OCI-LY7 (cell line): ENCODE data around the gene MED31. TPM values are rescaled to one million over a fixed set of nuclear protein-coding genes. Genes with fewer than 3 reads are reported as not detected.

Experiments used
- BruUV-seq: library from RNA; stranded (reverse); fragments of 400-500 nt; replicated peaks from 2 replicates; lab custom pipeline; 2021; lab: Mats Ljungman, UMichigan
- CTCF ChIA-PET: fragments of 300-600 bp; sonication (Branson Sonifier 250); formaldehyde crosslinking; loops from one replicate; lab custom pipeline; 2022; ENCODE audit warnings: antibody characterized with exemption; ENCODE audit not compliant: unreplicated experiment; lab: Charles Lee
- POLR2A ChIA-PET: fragments of 300-600 bp; sonication (Branson Sonifier 250); formaldehyde crosslinking; loops from one replicate; lab custom pipeline; 2022; ENCODE audit warnings: antibody characterized with exemption; lab: Charles Lee
- DNase-seq: peaks from one replicate; pipeline ENCODE4 v3.0.0-alpha.2; 2015; ENCODE audit warnings: low spot score
- H2AFZ ChIP-seq: fragments of 200-600 bp; sonication (generic), shearing (Covaris generic); 2 replicates; pipeline ENCODE4 v1.6.1; 2014; ENCODE audit warnings: mild to moderate bottlenecking, antibody characterized with exemption, low read length, moderate library complexity
- H3K27ac ChIP-seq: fragments of 200-600 bp; sonication (generic); 2 replicates; pipeline ENCODE4 v1.5.1; 2014; ENCODE audit warnings: mixed run types, low read depth, mild to moderate bottlenecking, moderate library complexity, low read length, inconsistent platforms; ENCODE audit not compliant: poor library complexity, severe bottlenecking
- H3K36me3 ChIP-seq: fragments of 200-600 bp; sonication (generic); 2 replicates; pipeline ENCODE4 v1.6.1; 2014; ENCODE audit warnings: mild to moderate bottlenecking, antibody characterized with exemption, low read length, moderate library complexity, mixed read lengths; ENCODE audit not compliant: insufficient read depth
- H3K4me1 ChIP-seq: fragments of 200-600 bp; sonication (generic); 2 replicates; pipeline ENCODE4 v1.5.1; 2014; ENCODE audit warnings: mild to moderate bottlenecking, low read length; ENCODE audit not compliant: insufficient read depth, poor library complexity, severe bottlenecking
- H3K4me2 ChIP-seq: fragments of 200-600 bp; sonication (generic); 2 replicates; pipeline ENCODE4 v1.6.1; 2014; ENCODE audit warnings: mild to moderate bottlenecking, low read length
- H3K4me3 ChIP-seq: fragments of 200-600 bp; sonication (generic); 2 replicates; pipeline ENCODE4 v1.5.1; 2014; ENCODE audit warnings: mild to moderate bottlenecking, low read depth, low read length; ENCODE audit not compliant: poor library complexity, severe bottlenecking
- H3K79me2 ChIP-seq: fragments of 200-600 bp; sonication (generic); 2 replicates; pipeline ENCODE4 v1.6.1; 2016; ENCODE audit warnings: low read depth, mild to moderate bottlenecking, low read length, moderate library complexity, mixed read lengths; ENCODE audit not compliant: insufficient read depth
- H3K9me2 ChIP-seq: fragments of 200-600 bp; sonication (generic); 2 replicates; pipeline ENCODE4 v1.6.1; 2016; ENCODE audit warnings: mild to moderate bottlenecking, low read length, mixed read lengths; ENCODE audit not compliant: insufficient read depth
- H3K9me3 ChIP-seq: fragments of 200-600 bp; sonication (generic); 2 replicates; pipeline ENCODE4 v1.6.1; 2014; ENCODE audit warnings: mild to moderate bottlenecking, mixed run types, low read length, mixed read lengths
- H4K20me1 ChIP-seq: fragments of 200-600 bp; sonication (generic); 2 replicates; pipeline ENCODE4 v1.6.1; 2014; ENCODE audit warnings: mild to moderate bottlenecking, antibody characterized with exemption, low read length, moderate library complexity, mixed read lengths; ENCODE audit not compliant: insufficient read depth
- CTCF ChIP-seq: fragments of 200-600 bp; sonication (generic); conservative IDR thresholded peaks from 2 replicates; pipeline ENCODE4 v1.5.1; 2014; ENCODE audit warnings: mild to moderate bottlenecking, antibody characterized with exemption, low read length, moderate library complexity, mixed read lengths
- EZH2phosphoT487 ChIP-seq: fragments of 200-600 bp; sonication (generic); IDR thresholded peaks from 2 replicates; pipeline ENCODE4 v1.6.1; 2018; ENCODE audit warnings: low read depth, borderline replicate concordance, mild to moderate bottlenecking, mixed run types, antibody characterized with exemption, low read length, moderate library complexity, mixed read lengths
- intact Hi-C: fragments of 100-400 bp; cut with micrococcal nuclease; formaldehyde crosslinking; loops from one replicate; pipeline ENCODE4 v1.10.0; 2022; ENCODE audit not compliant: unreplicated experiment
- total RNA-seq, 2 experiments: library from RNA; depleted of rRNA in 1 of 2; stranded (reverse); fragments of >200 nt in 1 of 2; shearing (Covaris generic) in 1 of 2; gene quantifications; 2 replicates each; pipeline ENCODE4 v1.2.3, GENCODE V29; 2014 to 2022

MED31 gene
- total RNA-seq, 2 experiments from 2014 or later, result 14.6 to 25.2 TPM

- Histone ChIP-seq H3K9me3 (no peaks in the 10 kb centered on the region), H3K79me2 (no peaks in the 10 kb centered on the region), H3K4me3 (no peak overlapping the region), H3K4me2 (no peak overlapping the region), H3K4me1 (no peaks in the 10 kb centered on the region), H3K9me2 (no peaks in the 10 kb centered on the region), H3K36me3 (peaks cover 7% of the 10 kb centered on the region; the same call in 1 of the 2 replicates), H4K20me1 (no peaks in the 10 kb centered on the region), H3K27ac (no peak overlapping the region), H2AFZ (no peak overlapping the region)
- no TSS peak for BruUV-seq
- CTCF ChIA-PET, result no interaction called here
- TF ChIP-seq CTCF (no peak), EZH2phosphoT487 (no peak)
- POLR2A ChIA-PET, result no interaction called here
- intact Hi-C loops, result no loop called here
- no peak for DNase-seq
Observed at GRCh38 chr17:6670999-6671398, 19.6 kb upstream of the MED31 start.

GRCh38 chr17:6670571-6670970 is 19.2 kb upstream of the MED31 start:
- no TSS peak for BruUV-seq
- TF ChIP-seq EZH2phosphoT487 (no peak), CTCF (no peak)
- no peak overlapping the region for H3K4me3 ChIP-seq
- H3K27ac ChIP-seq, result no peak overlapping the region
- no peak for DNase-seq
- H3K4me2 ChIP-seq, result no peak overlapping the region
- no peak overlapping the region for H2AFZ ChIP-seq
- ChIA-PET CTCF (no interaction called here), POLR2A (no interaction called here)
- no peaks in the 10 kb centered on the region for H3K9me2 ChIP-seq
- no peaks in the 10 kb centered on the region for H3K79me2 ChIP-seq
- intact Hi-C loops, result no loop called here
- H4K20me1 ChIP-seq, result no peaks in the 10 kb centered on the region
- peaks cover 7% of the 10 kb centered on the region; the same call in 1 of the 2 replicates for H3K36me3 ChIP-seq
- no peaks in the 10 kb centered on the region for H3K4me1 ChIP-seq
- no peaks in the 10 kb centered on the region for H3K9me3 ChIP-seq

- CTCF ChIA-PET, result no interaction called here
- Histone ChIP-seq H3K36me3 (peaks cover 7% of the 10 kb centered on the region; the same call in 1 of the 2 replicates), H3K9me3 (no peaks in the 10 kb centered on the region), H2AFZ (no peak overlapping the region), H3K9me2 (no peaks in the 10 kb centered on the region), H3K79me2 (no peaks in the 10 kb centered on the region), H3K4me3 (no peak overlapping the region), H3K4me2 (no peak overlapping the region), H3K27ac (no peak overlapping the region), H3K4me1 (no peaks in the 10 kb centered on the region), H4K20me1 (no peaks in the 10 kb centered on the region)
- POLR2A ChIA-PET, result interaction anchor here (0.7 kb wide), 1 partner anchor 265 kb away, joined by 6 read pairs; no protein-coding TSS in a partner anchor
- DNase-seq, result no peak
- BruUV-seq, result no TSS peak
- intact Hi-C loops, result no loop called here
- no peak for TF ChIP-seq CTCF
- no peak for TF ChIP-seq EZH2phosphoT487
Observed at GRCh38 chr17:6669479-6670212, 18.2 kb upstream of the MED31 start.
